ENCODE data around the gene BMP7.
"Not testable (repeated sequence)": the region's sequence is repeated elsewhere in the genome, so short reads cannot be mapped to it uniquely, and the experiment has no call there.

The BMP7 gene

GRCh38 chr20:57175397-57176010 is 90.9 kb downstream of the BMP7 start:
- in situ Hi-C loops (cut with MboI; ENCODE audit: low sequenced_read_pairs), result no loop called here

- in situ Hi-C loops (cut with MboI; ENCODE audit: low sequenced_read_pairs), result no loop called here
Observed at GRCh38 chr20:57174737-57175136, 91.7 kb downstream of the BMP7 start.

GRCh38 chr20:57173986-57174385 is 92.5 kb downstream of the BMP7 start:
- in situ Hi-C loops (cut with MboI; ENCODE audit: low sequenced_read_pairs), result no loop called here

GRCh38 chr20:57173041-57173440 is 93.4 kb downstream of the BMP7 start:
- in situ Hi-C loops (cut with MboI; ENCODE audit: low sequenced_read_pairs), result no loop called here

- in situ Hi-C loops (cut with MboI; ENCODE audit: low sequenced_read_pairs), result no loop called here
Observed at GRCh38 chr20:57170343-57170742, 96.1 kb downstream of the BMP7 start.

- in situ Hi-C loops (cut with MboI; ENCODE audit: low sequenced_read_pairs), result no loop called here
Observed at GRCh38 chr20:57169162-57169561, 97.3 kb downstream of the BMP7 start.

GRCh38 chr20:57167971-57168701 is 98.3 kb downstream of the BMP7 start:
- in situ Hi-C loops (cut with MboI; ENCODE audit: low sequenced_read_pairs), result no loop called here

GRCh38 chr20:57167292-57167655 is 99.2 kb downstream of the BMP7 start:
- in situ Hi-C loops (cut with MboI; ENCODE audit: low sequenced_read_pairs), result no loop called here

GRCh38 chr20:57166568-57167291 is 99.7 kb downstream of the BMP7 start:
- in situ Hi-C loops (cut with MboI; ENCODE audit: low sequenced_read_pairs), result no loop called here

GRCh38 chr20:57165427-57166004 is 100.9 kb downstream of the BMP7 start:
- in situ Hi-C loops (cut with MboI; ENCODE audit: low sequenced_read_pairs), result no loop called here

- in situ Hi-C loops (cut with MboI; ENCODE audit: low sequenced_read_pairs), result no loop called here
Observed at GRCh38 chr20:57164872-57165271, 101.6 kb downstream of the BMP7 start.

- in situ Hi-C loops (cut with MboI; ENCODE audit: low sequenced_read_pairs), result no loop called here
Observed at GRCh38 chr20:57163041-57163440, 103.4 kb downstream of the BMP7 start.

GRCh38 chr20:57162362-57162652 is 104.1 kb downstream of the BMP7 start:
- in situ Hi-C loops (cut with MboI; ENCODE audit: low sequenced_read_pairs), result no loop called here

GRCh38 chr20:57161478-57162361 is 104.7 kb downstream of the BMP7 start:
- in situ Hi-C loops (cut with MboI; ENCODE audit: low sequenced_read_pairs), result no loop called here

- in situ Hi-C loops (cut with MboI; ENCODE audit: low sequenced_read_pairs), result no loop called here
Observed at GRCh38 chr20:57160985-57161384, 105.5 kb downstream of the BMP7 start.

- in situ Hi-C loops (cut with MboI; ENCODE audit: low sequenced_read_pairs), result no loop called here
Observed at GRCh38 chr20:57159945-57160610, 106.4 kb downstream of the BMP7 start.

- in situ Hi-C loops (cut with MboI; ENCODE audit: low sequenced_read_pairs), result no loop called here
Observed at GRCh38 chr20:57159193-57159851, 107.1 kb downstream of the BMP7 start.

- in situ Hi-C loops (cut with MboI; ENCODE audit: low sequenced_read_pairs), result no loop called here
Observed at GRCh38 chr20:57158474-57158873, 108.0 kb downstream of the BMP7 start.

- in situ Hi-C loops (cut with MboI; ENCODE audit: low sequenced_read_pairs), result not testable (repeated sequence)
Observed at GRCh38 chr20:57157787-57158186, 108.7 kb downstream of the BMP7 start.
